ENCODE results near the gene REV1. TPM values are rescaled to one million over a fixed set of nuclear protein-coding genes. Genes with fewer than 3 reads are reported as not detected.

REV1 gene
- total and polyA plus RNA-seq, 2 donors (not counting 3 experiments of a cell fraction or from before 2014, with no cell fraction given): 16.6 to 50.3 TPM

GRCh38 chr2:99512181-99512591 lies 22.4 kb upstream of the REV1 start:
- Histone ChIP-seq H3K27ac (ENCODE audit: insufficient read depth, low read depth, low read length) (no peak overlapping the region), H3K36me3 (ENCODE audit: control insufficient read depth in 2 of 2, extremely low read depth in 1 of 2, insufficient read depth in 2 of 2, low read length in 2 of 2) (no peaks in the 10 kb centered on the region), H3K4me3 (replicated peaks in 1 of 3; ENCODE audit: insufficient read depth in 1 of 3, low read depth in 1 of 3, low read length in 3 of 3) (no peak overlapping the region), H3K4me2 (ENCODE audit: insufficient read depth, low read length) (no peak overlapping the region), H3K9ac (replicated peaks; ENCODE audit: extremely low read depth, insufficient read depth, low read length) (no peak overlapping the region), H3K27me3 (ENCODE audit: control insufficient read depth in 2 of 2, insufficient read depth in 2 of 2, low read length in 2 of 2) (peaks cover 0 to 1% of the 10 kb centered on the region in 2 experiments), H3K9me3 (replicated peaks; ENCODE audit: control insufficient read depth, insufficient read depth, low read length) (no peaks in the 10 kb centered on the region), H3K9me1 (replicated peaks; ENCODE audit: control insufficient read depth, extremely low read depth, insufficient read depth, low read length) (no peaks in the 10 kb centered on the region), H4K20me1 (replicated peaks; ENCODE audit: control insufficient read depth, extremely low read depth, insufficient read depth, low read length) (no peaks in the 10 kb centered on the region), H3K79me2 (ENCODE audit: control insufficient read depth, insufficient read depth, low read length) (no peaks in the 10 kb centered on the region), H3K4me1 (ENCODE audit: control insufficient read depth, extremely low read depth, insufficient read depth, low read length) (no peaks in the 10 kb centered on the region), H2AFZ (ENCODE audit: low read depth, low read length) (no peak overlapping the region)
- ChIA-PET CTCF (interaction anchor here (1.0 kb wide), 1 partner anchor 47 kb away, joined by 3 read pairs; no protein-coding TSS in a partner anchor), POLR2A (no interaction called here)
- BruUV-seq (replicated peaks): no TSS peak
- dilution Hi-C loops (cut with MboI; ENCODE audit: extremely low pct_ligation_motif_present, low sequenced_read_pairs) (no loop called here), intact Hi-C loops (cut with micrococcal nuclease) (no loop called here)
- no peak for FAIRE-seq
- TF ChIP-seq, protein P1, sequence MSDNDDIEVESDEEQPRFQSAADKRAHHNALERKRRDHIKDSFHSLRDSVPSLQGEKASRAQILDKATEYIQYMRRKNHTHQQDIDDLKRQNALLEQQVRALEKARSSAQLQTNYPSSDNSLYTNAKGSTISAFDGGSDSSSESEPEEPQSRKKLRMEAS (IDR thresholded peaks at IDR 0.05; ENCODE audit: insufficient read depth, insufficient read length): no peak
- TF ChIP-seq POLR2A (IDR thresholded peaks at IDR 0.05; ENCODE audit: low read depth, low read length): no peak
- no peak for TF ChIP-seq POLR2AphosphoS5 (IDR thresholded peaks at IDR 0.05; ENCODE audit: insufficient read depth, low read depth, low read length)
- no peak for TF ChIP-seq CTCF (IDR thresholded peaks at IDR 0.05; ENCODE audit: extremely low read depth in 1 of 2, insufficient read depth in 1 of 2, low read depth in 1 of 2, low read length in 2 of 2)
- TF ChIP-seq JUN (IDR thresholded peaks at IDR 0.05; ENCODE audit: borderline replicate concordance, insufficient read depth, insufficient read length, low read depth): no peak
- no peak for TF ChIP-seq MYC (IDR thresholded peaks at IDR 0.05; ENCODE audit: low read depth, low read length)
- TF ChIP-seq FOS (IDR thresholded peaks at IDR 0.05; ENCODE audit: borderline replicate concordance, insufficient read depth, low read length): no peak
- no peak for TF ChIP-seq EZH2 (IDR thresholded peaks at IDR 0.05; ENCODE audit: borderline replicate concordance, low read depth, low read length, severe bottlenecking)
- no peak for TF ChIP-seq GATA2 (IDR thresholded peaks at IDR 0.05; ENCODE audit: insufficient read depth, insufficient read length, low read depth, low read length)
- no peak for DNase-seq (ENCODE audit: low read depth, low spot score)
